HL-60/S4 (cell line): Measurements from ENCODE around the gene PRKG1.
"Not testable (repeated sequence)": the region's sequence is repeated elsewhere in the genome, so short reads cannot be mapped to it uniquely, and the experiment has no call there.

Source experiments
- in situ Hi-C: fragments of 300-500 bp; cut with MboI; formaldehyde crosslinking; loops from 2 replicates; pipeline ENCODE4 v1.14.3; 2022; ENCODE audit warnings: low sequenced_read_pairs

The PRKG1 gene

DNA sequence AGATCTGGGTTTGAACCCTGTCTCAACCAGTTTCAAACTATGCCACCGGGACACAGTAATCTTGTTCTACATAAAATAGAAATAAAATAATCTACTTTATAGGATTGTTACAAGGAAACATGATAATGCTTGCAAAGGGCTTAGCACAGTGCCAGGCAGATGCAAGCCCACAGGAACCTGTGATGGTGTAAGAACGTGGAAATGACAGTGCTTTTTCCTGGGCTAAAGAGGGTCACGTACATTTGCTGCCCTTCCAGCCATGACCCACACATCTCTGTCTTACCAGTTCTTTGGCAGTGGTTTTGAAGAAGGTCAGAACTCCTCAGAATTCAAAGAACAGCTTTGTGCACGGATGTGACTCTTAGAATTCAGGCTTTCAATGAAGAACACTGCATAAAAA is 342.2 kb downstream of the PRKG1 start:
- in situ Hi-C loops: no loop called here

DNA sequence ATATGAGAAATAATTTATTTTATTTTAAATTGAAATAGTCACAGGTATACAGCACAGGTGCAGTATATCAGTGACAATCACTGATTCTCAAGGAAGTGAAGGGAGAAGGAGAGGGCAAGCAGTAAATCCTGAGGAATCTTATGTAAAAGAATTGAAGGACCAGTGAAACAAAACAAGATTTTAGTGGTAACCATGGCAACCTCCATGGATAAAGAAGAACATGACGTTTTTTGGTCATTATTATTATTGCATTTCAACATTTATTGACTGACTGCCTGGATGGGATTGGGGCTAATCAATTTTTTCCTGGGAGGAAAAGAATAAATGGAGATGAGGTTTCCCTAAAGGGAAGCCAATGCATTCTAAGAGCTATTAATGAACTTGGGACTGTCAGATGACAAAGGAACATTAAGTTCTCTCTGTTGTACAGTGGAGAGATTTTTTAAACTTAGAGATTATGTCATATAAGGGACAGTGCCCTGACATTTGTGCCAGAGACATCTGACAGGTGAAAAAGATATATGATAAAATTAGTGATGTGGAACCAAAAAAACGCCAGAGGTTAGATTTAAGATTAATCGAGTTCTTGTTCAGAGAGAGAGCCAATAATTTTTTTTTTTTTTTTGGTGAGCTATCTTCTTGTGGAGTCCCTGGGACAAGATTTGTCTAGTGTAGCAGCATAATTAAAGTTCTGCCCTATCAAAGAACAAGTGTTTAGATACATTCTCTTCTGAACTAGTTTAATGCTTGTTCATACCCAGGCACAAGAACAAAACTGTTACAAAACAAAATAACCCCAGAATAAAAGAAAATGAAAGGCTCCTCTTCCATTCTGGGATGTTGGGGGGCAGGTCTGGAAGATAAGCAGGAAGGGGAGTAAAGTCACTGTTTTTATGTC is 345.2 kb downstream of the PRKG1 start:
- in situ Hi-C loops: no loop called here

DNA sequence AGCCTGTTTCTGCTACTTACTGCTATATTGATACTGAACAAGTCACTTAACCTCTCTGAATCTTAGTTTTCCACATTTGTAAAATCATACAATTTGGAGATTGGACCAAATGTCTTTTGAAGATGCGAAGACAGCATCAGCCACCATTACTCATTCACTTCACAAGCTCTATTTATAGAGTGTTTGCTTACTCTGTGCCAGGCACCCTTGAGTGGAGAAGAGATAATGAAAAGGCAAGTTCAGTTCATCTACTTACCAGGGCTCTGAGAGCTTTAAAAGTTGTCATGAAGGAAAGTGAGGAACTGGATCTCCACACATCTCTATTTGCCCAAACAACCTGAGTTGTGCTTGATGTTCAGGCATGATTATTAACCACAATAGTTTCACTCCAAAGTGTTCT is 347.6 kb downstream of the PRKG1 start:
- in situ Hi-C loops: no loop called here

DNA sequence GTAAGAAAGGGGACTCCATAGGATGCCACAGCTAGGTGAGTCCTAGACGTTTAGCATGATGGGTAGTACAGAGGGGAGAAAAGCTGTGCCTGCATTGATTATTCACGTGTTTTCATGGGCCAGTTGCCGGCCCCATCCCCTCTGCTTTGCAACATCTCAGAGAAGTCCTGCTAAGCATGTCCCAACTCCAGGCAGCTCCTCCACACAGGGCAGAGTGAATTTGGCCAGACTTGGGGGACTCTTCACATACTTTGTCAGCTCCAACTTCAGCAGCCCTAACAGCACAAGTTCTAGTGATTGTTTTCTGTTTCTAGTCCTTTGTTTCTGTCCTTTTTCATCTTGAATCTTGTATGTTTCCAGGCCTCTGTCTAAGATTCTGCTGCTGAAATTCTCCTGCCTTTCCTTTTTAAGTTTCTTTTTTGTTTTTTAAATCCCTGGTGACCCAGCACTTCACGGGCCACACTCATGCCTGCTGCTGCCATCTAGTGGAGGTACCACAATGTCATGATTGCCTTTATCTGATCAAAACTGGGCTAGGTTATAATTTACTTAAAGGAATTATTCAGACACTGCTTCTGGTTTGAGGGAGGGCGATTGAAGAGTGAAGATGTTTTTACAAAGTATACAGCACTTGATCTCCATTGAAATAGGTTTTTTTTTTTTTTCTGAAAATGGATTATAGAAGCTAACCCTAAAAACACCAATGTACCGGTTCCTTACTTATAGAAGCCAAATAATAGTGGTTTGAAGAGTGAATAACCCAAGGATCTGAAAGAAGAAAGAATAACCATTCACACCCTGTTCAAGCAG is 348.2 kb downstream of the PRKG1 start:
- in situ Hi-C loops: no loop called here

DNA sequence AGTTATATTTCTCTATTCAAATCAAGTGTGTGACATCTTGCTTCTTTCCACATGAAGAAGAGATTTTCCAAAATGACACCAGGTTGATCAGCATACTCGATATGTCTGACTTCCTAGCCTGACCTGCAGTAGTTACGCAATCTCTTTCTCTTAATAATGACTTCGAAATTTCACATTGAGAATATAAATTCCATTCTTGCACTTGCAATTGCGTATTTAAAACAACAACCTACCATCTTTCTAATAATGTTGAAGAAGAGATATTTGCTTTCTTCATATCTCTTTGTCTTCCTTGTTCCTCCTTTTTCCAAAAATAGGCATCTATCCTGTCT is 348.8 kb downstream of the PRKG1 start:
- in situ Hi-C loops: no loop called here

DNA sequence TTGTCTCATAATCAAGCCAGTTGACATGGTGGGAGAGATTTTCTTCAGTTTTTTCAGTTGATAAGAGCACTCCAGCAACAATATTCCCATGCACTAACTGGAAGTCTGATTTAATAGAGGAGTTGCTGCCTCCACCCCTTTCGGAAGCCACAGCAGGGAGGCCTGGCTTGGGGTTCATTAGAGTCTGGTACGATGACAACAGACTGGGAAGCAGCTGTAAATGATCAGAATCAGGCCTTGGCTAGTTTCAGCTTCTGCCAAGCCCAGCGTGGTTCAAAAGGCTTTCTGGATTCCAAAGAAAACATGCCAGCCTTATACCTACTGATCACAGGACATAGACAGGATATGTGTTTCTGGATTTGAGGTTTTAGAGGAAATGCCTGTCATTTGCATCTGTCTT is 351.1 kb downstream of the PRKG1 start:
- in situ Hi-C loops: no loop called here

DNA sequence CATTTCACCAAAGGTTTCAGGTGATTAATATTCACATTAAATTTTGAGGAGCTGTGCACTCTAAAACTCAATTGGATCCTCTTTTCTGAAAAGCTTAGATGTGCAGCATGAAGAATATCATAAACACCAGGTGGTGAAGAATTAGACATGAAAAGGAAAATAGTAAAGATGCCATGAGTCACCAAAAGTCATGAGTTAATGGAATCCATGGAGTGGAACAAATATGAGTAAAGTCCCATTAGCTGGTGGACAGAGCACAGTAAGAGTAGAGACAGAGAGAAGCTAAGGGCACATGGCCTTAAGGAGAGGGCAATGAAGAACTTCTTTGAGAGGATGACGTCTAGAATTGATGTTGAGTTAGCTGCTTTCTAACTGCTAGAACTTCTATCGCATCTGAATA is 353.5 kb downstream of the PRKG1 start:
- in situ Hi-C loops: no loop called here

DNA sequence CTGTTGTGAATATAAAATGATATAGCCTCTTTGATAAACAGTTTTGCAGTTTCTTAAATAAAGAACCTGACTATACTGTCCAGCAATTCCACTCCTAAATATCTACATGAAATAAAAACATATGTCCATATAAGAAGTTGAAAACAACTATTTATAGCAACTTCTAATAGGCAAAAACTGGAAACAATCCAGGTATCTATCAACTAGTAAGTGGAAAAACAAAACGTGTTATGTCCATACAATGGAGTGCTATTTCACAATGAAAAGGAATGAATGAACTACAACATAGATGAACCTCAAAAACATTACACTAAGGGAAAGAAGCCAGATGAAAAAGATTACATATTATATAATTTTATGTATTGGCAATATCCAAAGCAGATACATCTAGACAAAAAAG is 356.2 kb downstream of the PRKG1 start:
- in situ Hi-C loops: no loop called here

DNA sequence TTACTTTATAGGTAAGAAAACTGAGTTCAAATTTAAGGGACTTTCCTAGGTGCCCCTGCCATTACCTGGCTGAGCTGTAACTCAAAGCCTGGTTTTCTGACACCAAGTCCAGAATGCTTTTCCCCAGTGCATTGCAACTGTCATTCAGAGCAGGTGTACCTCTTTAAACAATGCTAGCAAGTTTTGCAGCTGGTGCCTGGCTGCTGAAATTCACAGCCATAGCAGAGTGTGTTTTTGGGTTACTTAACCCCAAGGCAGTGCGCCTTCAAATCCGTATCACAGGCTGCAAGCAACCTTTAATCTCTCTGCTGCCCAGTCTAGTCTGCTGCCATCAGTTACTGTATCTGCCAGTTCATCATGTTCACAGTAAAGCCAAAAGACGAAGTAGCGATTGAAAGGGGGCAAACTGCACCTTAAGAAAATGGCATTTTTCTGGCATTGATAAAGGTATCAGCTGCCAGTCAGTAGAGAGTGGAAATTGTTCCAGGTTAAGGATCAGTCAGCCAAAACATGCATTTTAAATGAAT is 359.7 kb downstream of the PRKG1 start:
- in situ Hi-C loops: no loop called here

DNA sequence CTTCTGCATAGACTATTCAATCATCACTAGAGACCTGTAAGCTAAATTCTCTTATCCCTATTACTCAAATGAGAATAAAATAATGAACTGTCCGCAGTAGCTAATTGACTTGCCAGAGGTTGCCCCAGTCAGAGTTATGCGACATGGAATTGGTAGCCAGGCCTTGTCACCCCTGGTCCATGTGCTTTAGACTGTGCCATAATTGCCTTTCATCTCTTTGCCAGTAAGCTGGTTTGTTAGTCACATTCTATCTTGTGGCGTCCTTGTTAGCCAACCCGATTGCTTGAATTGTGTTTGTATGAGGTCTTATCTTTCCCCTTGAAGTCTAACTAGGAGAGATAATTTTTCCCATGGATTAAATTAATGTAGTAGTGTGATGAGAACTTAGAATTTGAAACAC is 362.5 kb downstream of the PRKG1 start:
- in situ Hi-C loops: no loop called here

DNA sequence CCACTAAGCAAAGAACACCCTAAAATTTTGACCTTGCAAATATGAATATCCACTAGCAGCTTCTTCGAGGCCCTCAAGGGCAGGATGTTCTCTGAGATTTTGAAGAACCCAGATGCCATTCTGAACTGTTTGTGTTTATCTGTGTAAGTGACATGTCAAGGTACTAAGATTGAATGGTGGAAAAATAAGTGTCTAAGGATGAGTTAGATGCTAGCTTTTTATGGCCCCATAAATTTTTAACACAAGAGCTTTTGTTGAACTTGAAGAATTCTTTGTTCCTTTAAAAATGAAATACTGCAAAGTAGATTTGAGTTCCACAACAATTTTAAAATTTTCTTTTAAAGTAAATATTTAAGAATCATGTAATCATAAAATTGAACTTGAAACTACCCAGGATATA is 365.4 kb downstream of the PRKG1 start:
- in situ Hi-C loops: no loop called here

DNA sequence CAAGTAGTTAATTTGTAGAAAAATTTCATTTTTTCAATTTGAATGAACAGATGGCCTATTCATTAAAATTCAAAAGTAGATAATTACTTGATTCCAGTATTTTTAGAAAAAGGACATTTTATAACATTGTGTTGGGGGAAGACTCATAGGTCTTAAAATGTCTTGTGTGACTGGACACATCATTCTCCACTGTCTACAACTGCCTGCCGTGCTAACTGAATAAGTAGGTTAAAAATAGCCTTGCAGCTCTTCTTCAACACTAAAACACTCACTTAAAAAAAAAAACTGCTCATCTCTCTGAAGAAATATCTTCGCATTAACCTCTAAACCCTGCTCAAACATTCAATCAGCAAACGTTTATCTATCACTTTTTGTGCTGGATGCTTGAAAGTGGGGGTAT is 371.3 kb downstream of the PRKG1 start:
- in situ Hi-C loops: no loop called here

DNA sequence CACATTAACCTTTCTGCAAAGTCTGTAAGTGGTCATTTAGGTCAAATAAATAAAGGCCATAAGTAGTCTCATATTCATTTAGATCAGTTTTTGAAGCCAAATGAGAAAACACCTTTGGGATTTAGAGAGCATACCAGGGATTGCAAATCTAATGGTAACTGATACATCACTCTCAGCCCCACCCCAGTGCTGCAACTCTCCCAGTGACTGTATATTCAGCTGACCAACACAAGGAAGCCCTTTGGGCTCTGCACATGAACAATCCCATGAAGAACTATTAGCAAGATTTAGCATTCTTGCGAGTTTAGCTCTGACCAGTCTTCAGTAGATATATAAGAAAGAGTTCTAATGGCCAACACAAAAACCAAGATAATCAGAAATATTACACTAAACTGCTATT is 372.8 kb downstream of the PRKG1 start:
- in situ Hi-C loops: no loop called here

DNA sequence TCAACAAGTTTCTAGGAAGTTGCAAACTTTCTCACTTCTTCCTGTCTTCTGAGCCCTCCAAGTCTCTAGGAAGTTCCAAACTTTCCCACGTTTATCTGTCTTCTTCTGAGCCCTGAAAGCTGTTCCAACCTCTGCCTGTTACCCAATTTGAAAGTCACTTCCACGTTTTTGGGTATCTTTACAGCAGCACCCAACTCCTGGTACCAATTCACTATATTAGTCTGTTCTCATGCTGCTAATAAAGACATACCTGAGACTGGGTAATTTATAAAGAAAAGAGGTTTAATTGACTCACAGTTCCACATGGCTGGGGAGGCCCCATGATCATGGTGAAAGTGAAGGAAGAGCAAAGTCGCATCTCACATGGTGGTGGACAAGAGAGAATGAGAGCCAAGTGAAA is 381.5 kb downstream of the PRKG1 start:
- in situ Hi-C loops: not testable (repeated sequence)

DNA sequence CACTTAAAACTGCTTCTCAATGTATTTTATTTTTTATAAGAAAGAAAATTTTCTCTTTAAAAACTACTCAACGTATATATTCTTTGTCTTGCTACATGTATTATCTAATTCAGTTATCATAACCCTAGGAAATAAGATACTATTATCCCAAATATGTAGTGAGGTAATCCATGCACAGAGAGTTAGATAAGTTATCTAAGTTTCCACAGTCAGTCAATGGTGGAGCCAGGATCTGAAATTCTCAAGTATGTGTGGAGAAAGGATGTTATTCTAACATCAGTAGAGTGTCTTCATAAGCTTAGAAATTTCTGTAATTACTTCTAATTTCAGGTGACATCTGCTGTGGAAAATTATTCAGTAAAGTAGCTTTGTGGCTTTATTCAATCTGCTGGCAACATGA is 385.2 kb downstream of the PRKG1 start:
- in situ Hi-C loops: no loop called here

DNA sequence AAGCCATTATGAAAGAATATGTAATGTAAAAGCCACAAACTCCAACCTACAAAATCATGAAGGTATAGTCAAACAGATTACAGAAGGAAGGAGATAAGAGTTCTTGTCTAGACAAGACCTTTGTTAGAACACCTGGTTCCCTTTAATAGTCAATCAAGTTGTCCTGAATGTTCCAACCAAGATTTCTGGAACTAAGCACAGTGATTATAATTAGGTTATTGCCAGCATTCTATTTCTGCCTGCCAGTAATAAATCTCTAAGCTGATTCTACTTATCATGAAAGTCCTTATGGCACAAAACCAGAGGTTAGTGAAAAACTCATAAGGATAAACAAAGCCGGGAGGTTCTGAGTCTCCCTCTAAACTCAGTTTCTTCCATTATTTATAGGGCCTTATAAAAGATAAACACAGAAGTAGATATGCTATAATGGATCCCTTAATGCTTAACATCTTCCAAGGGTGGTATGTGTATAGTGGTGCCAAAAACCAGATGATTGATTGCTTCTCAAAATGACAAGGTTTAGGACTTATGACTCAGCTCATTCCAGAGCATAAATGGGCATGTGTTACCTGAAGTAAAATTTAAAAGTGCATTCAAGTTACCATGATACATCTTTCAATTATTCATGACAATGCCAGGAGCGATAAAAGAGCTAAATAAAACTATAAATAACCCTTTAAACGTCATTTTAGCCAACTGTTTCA is 387.9 kb downstream of the PRKG1 start:
- in situ Hi-C loops: no loop called here

DNA sequence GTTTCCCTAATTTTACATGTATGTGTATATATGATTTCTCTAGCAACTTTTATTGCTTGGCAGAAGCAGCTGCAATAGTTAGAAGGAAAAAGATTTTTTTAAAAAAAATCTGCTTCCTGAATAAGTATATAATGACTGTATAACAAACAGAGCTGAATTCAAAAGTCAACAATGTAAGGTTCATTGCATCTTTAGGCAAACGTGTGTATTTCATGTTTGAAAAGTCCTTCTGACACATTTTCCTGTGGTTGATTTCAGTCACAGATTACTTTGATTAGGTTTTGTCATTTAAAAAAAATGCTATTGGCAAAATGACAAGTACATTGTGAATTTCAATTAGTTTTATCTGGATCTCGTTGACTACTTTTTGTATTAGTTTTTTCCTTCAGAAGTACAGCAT is 394.1 kb downstream of the PRKG1 start:
- in situ Hi-C loops: no loop called here

DNA sequence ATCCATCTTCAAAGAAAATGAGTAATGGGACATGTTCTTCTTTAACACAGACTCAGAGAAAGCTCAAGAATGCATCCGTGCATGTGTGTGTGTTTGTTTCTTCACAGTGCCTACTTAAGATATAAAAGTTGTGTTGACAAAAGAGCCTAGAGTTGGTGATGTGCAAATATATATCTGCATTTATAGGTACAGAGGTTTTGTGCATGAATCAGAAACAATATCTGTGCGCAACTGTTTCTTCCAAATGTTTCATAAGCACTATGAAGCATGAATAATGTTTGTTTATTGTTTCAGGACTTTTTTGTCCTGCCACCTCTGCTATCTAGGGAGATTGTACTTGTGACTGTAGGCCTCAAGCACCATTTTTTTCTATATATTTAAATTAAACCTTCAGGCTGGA is 395.4 kb downstream of the PRKG1 start:
- in situ Hi-C loops: no loop called here

DNA sequence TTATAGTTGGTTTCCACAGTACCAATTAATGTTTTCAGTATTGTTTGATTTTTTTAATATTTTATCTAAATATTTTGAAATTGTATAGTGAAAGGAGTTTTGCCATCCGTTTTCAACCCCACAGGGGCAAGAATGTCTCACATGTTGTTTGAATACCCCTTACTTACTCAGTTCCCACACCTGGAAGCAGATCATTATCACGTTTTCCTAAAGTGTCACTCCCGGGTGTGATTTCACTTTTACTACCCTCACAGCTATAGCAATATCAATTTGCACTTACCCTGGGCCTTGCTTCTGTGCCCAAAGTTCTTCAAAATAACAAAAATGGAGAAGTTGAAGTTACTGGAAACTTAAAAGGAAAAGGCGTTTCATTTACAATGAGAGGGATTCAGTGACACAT is 397.0 kb downstream of the PRKG1 start:
- in situ Hi-C loops: no loop called here

DNA sequence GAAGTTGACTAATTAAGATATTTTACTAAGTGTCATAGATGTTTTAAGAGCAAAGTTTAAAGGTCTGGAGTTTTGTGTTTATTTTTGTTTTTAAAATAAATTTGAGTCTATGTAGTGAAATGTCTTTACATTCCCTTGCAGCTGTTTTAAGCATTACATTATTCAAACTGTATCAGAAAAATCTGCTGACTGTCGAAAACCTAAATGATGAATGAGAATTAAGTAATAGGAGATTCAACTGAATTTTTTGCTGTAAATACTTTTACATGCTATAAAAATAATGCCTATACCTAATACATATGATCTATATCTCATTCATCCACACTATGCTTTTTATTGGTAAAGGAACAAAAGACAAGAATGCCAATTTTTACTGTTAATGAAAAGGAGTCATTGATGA is 397.9 kb downstream of the PRKG1 start:
- in situ Hi-C loops: no loop called here

DNA sequence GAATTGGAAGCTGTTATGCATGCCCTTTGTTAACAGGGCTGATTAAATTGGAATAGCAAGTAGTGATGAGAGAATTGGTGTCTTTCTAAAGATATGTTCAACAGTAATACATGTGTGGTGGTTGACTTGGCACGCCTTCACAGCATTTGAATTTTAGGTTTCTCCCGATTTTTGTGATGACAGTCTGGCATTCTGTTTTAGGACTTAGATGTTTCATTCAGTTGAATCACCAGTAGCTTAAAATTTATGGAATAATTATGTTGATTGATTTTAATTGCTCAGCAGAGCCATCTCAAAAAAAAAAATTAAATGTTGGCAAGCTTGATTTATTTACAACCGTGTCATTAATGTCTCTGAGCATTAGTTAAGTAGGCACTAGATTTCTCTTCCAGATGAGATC is 405.4 kb downstream of the PRKG1 start:
- in situ Hi-C loops: no loop called here

DNA sequence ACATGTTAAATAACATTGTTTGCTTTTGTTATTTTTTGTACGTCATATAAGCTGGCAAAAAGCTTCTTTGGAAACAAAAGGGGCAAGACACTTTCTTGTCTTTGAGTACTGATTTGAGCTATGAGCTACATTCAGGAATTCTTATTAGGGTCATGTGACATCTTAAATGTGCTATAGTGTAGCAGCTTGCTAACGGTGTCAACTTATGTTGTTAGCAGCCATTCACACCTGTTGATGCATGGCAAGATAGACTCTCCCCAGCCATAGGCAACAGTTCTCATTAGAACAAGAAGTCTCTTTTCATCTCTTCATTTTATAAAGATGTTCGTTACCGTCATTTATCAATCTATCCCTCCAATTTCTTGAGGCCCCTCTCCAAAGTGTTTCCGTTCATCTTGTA is 411.4 kb downstream of the PRKG1 start:
- in situ Hi-C loops: no loop called here
